NB4 (cell line): ENCODE results near the gene NAV1.

Experiments used
- DNase-seq: peaks from one replicate; pipeline ENCODE4 v3.0.0; 2010; ENCODE audit warnings: low read depth
- H3K4me3 ChIP-seq: one replicate; pipeline ENCODE4 v1.5.1; 2011; ENCODE audit warnings: mild to moderate bottlenecking, low read depth, low read length, moderate library complexity
- MYC ChIP-seq: IDR thresholded peaks from 2 replicates; pipeline ENCODE4 v1.6.1; 2011; ENCODE audit warnings: low read depth, low read length
- POLR2A ChIP-seq: IDR thresholded peaks from 2 replicates; pipeline ENCODE4 v1.6.1; 2011; ENCODE audit warnings: mild to moderate bottlenecking; ENCODE audit not compliant: insufficient read length; ENCODE audit errors: extremely low read depth
- TF ChIP-seq, protein P1 (sequence below): IDR thresholded peaks from one replicate; pipeline ENCODE4 v1.5.1; 2012; ENCODE audit warnings: low read depth, low read length
- TF ChIP-seq, protein P2 (sequence below): IDR thresholded peaks from 2 replicates; pipeline ENCODE4 v1.6.1; 2011; ENCODE audit warnings: low read depth, low read length

Gene NAV1

DNA sequence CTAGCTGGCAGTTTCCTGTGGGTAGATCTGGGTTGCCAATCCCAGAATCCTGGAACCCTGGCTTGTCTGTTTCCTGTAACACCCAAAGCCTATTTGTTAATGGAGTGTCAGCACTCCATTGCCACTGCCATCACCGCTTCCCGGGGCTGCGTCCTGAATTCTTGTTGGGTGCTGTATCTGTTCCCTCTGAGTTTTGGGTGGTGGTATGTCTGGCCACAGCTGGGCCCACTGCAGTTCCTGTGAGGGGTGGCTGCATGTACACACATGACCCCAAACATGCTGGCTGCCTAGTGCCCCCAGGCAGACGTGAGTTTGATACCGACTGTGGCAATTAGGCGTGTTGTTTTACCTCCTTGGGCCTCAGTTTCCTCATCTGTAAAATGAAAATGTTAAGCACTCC is 29.3 kb downstream of the NAV1 start:
- H3K4me3 ChIP-seq: no peak overlapping the region
- no peak for TF ChIP-seq MYC
- TF ChIP-seq, protein P1, sequence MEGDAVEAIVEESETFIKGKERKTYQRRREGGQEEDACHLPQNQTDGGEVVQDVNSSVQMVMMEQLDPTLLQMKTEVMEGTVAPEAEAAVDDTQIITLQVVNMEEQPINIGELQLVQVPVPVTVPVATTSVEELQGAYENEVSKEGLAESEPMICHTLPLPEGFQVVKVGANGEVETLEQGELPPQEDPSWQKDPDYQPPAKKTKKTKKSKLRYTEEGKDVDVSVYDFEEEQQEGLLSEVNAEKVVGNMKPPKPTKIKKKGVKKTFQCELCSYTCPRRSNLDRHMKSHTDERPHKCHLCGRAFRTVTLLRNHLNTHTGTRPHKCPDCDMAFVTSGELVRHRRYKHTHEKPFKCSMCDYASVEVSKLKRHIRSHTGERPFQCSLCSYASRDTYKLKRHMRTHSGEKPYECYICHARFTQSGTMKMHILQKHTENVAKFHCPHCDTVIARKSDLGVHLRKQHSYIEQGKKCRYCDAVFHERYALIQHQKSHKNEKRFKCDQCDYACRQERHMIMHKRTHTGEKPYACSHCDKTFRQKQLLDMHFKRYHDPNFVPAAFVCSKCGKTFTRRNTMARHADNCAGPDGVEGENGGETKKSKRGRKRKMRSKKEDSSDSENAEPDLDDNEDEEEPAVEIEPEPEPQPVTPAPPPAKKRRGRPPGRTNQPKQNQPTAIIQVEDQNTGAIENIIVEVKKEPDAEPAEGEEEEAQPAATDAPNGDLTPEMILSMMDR: no peak
- no peak for TF ChIP-seq POLR2A
- TF ChIP-seq, protein P2, sequence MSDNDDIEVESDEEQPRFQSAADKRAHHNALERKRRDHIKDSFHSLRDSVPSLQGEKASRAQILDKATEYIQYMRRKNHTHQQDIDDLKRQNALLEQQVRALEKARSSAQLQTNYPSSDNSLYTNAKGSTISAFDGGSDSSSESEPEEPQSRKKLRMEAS: no peak
- no peak for DNase-seq

DNA sequence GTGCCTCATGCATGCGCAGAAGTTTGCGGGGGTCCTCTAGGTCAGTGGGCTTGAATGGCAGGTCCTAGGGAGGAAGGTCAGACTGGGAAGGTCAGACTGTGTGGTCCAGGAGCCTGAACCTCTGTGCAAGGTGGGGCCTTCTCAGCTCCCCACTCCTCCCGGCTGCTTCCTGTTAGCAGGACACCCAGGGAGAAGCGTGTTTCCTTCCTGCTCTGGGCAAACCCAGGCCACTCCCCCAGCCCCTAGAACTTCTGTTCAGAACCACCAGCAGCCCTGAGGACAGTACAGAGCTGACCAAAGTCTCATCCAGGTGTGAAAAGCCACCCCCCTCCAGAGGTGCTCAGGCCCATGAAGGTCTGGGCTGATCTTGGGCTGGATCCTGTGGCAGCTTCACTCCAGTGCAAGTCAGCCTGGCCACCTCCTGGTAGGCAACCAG is 29.9 kb downstream of the NAV1 start:
- TF ChIP-seq POLR2A (no peak), MYC (no peak)
- TF ChIP-seq, protein P1: no peak
- TF ChIP-seq, protein P2: no peak
- no peak for DNase-seq
- no peak overlapping the region for H3K4me3 ChIP-seq

DNA sequence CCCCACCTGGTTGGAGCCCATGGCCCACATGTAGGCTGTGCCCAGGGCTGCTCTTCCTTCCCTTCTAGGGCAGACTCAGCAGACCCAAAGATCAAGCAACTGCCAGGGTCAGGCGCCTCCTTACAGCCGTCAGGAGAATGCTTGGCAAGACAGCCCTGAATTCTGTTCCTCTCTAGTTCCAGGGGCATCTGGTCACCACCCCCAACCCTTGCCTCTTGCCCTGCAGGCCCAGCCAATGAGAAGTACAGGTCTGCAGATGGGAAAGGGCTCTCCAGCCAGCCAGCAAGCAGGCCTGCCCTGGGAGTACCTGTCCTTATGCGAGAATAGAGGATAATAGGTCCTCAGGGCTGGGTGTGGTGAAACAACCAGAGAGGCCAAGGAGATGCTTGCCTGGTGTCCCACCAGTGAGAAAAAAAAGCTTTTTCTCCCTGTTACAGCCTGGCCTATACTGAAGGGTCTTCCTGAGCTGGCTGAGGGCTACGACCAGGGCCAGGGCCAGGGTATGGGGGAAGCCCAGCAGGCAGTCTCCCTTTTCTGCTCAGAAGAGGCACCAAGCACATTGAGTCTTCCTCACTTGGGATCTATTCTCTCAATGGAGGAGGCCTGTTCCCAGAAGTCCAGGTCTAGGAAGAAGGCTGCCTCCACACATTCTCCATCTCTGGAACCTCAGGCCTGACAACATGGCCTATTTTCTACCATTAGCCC is 31.4 kb downstream of the NAV1 start:
- no peak overlapping the region for H3K4me3 ChIP-seq
- DNase-seq: no peak
- TF ChIP-seq, protein P1: no peak
- TF ChIP-seq, protein P2: no peak
- TF ChIP-seq POLR2A (no peak), MYC (no peak)

DNA sequence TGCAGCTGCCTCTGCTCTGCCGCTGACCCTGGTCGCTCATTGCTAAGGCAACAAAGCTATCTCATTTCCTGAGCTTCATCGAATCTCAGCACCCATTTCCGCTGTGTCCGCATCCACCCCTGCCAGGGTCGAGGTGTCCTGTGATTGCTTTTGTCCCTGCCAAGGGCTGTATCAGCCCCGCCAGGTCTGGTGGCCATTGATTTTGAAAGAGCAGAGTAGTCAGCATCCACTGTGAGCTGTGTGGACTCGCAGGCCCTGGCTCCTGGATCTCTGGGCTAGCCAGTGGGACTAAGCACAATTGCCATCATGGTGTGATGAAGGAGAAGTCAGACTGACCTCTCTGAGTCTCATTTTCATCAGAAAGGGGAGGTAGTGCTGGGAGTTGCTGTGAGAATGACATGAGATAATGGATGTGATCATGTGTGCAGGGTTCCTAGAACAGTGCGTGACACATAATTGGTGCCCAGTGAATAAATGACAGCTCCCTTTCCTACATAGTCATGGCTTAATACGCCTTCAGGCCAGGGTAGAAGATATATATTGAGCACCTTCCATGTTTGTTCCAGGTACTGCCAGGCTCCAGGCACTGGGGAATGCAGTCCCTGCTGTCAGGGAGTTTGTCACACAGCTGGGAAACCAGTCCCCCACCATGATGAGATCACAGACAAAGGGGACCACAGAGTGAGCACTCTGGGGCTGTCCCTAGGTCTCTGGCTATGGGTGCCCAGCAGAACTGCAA is 32.1 kb downstream of the NAV1 start:
- TF ChIP-seq POLR2A: no peak
- no peak for TF ChIP-seq MYC
- TF ChIP-seq, protein P1: no peak
- TF ChIP-seq, protein P2: no peak
- H3K4me3 ChIP-seq: no peak overlapping the region
- DNase-seq: no peak

DNA sequence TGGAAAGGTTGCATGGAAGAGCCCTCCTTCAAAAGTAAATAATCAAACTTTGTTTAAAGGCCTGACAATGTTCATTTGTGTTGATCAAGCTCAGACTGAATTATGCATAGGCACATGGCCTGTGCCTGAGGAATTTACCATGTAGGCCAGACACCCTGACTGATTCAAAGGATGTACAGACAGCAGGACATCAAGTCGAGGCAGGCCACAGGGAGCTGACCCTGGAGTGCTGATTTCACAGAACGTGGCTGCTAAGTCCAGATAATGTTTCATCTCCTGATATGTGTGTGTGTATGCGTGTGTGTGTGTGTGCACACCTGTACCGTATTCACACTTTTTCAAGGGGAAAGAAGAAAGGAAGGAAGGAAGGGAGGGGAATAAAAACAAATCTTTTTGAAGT is 34.1 kb downstream of the NAV1 start:
- DNase-seq: no peak
- no peak overlapping the region for H3K4me3 ChIP-seq
- TF ChIP-seq MYC: no peak
- TF ChIP-seq, protein P2: no peak
- TF ChIP-seq, protein P1: no peak
- TF ChIP-seq POLR2A: no peak
